ENCODE data around the gene SNTA1.

GRCh38 chr20:33419140-33419974, 24.2 kb downstream of the SNTA1 start:
- TF ChIP-seq CTCF (IDR thresholded peaks at IDR 0.05; ENCODE audit: insufficient read depth, low read depth, low read length) (no peak), EZH2 (IDR thresholded peaks at IDR 0.05; ENCODE audit: insufficient read depth, low read length) (no peak)

Measured in astrocyte (in vitro differentiated cells and primary cell).